NCI-H510A (cell line): Measurements from ENCODE around the gene OR1E1.
"Not testable (repeated sequence)": the region's sequence is repeated elsewhere in the genome, so short reads cannot be mapped to it uniquely, and the experiment has no call there.

Experiments
- DNase-seq: peaks from one replicate; lab custom pipeline; 2025; lab: John Stamatoyannopoulos, UW

OR1E1 gene

GRCh38 chr17:3398310-3398709, at the start of gene OR1E1:
TSS of gene OR1E1 (minus strand) at chr17:3398410. CDS start at chr17:3398410, 0 bp downstream.
- DNase-seq, result no peak

- DNase-seq, result no peak
Observed at GRCh38 chr17:3447625-3448024, 49.4 kb upstream of the OR1E1 start.

- no peak for DNase-seq
Observed at GRCh38 chr17:3440451-3440850, 42.2 kb upstream of the OR1E1 start.

- no peak for DNase-seq
Observed at GRCh38 chr17:3438368-3438767, 40.2 kb upstream of the OR1E1 start.

GRCh38 chr17:3433741-3434140, 35.5 kb upstream of the OR1E1 start, which contains the start of gene OR1E2:
TSS of gene OR1E2 (minus strand) at chr17:3433841. CDS start at chr17:3433841, 0 bp downstream.
- DNase-seq, result no peak

- DNase-seq, result not testable (repeated sequence)
Observed at GRCh38 chr17:3433215-3433614, 35.0 kb upstream of the OR1E1 start.

GRCh38 chr17:3418222-3418621, 20.0 kb upstream of the OR1E1 start:
- DNase-seq, result no peak

- DNase-seq, result no peak
Observed at GRCh38 chr17:3415610-3416009, 17.4 kb upstream of the OR1E1 start.

GRCh38 chr17:3412216-3412615, 14.0 kb upstream of the OR1E1 start:
- not testable (repeated sequence) for DNase-seq

- DNase-seq, result no peak
Observed at GRCh38 chr17:3411070-3411469, 12.9 kb upstream of the OR1E1 start, which contains the start of gene OR3A3. TSS of gene OR3A3 (plus strand) at chr17:3411370.

- not testable (repeated sequence) for DNase-seq
Observed at GRCh38 chr17:3403856-3404255, 5.6 kb upstream of the OR1E1 start.

GRCh38 chr17:3401786-3402185, 3.6 kb upstream of the OR1E1 start:
- DNase-seq, result no peak

- no peak for DNase-seq
Observed at GRCh38 chr17:3400055-3400454, 1.8 kb upstream of the OR1E1 start.

GRCh38 chr17:3397801-3398200, 409 bp downstream of the OR1E1 start:
- DNase-seq, result not testable (repeated sequence)

GRCh38 chr17:3389791-3390190, 8.4 kb downstream of the OR1E1 start:
- no peak for DNase-seq

GRCh38 chr17:3385869-3386816, 12.1 kb downstream of the OR1E1 start, which contains the start of gene OR3A2:
TSS of gene OR3A2 (minus strand) at chr17:3386308.
- DNase-seq, result no peak

- no peak for DNase-seq
Observed at GRCh38 chr17:3381957-3382356, 16.3 kb downstream of the OR1E1 start.

- no peak for DNase-seq
Observed at GRCh38 chr17:3378321-3378720, 19.9 kb downstream of the OR1E1 start.

- DNase-seq, result not testable (repeated sequence)
Observed at GRCh38 chr17:3371167-3371566, 27.0 kb downstream of the OR1E1 start.
